H9 (cell line): ENCODE measurements around the gene CTXN3. TPM values are rescaled to one million over a fixed set of nuclear protein-coding genes. Genes with fewer than 3 reads are reported as not detected.

Experiments
- DNase-seq: peaks from one replicate; pipeline ENCODE4 v3.0.0-alpha.2; 2017
- H2AFZ ChIP-seq: one replicate; pipeline ENCODE4 v1.6.1; 2013; ENCODE audit warnings: mild to moderate bottlenecking, low read length, control low read depth, moderate library complexity
- H2AK5ac ChIP-seq: 2 replicates; pipeline ENCODE4 v1.6.1; 2013; ENCODE audit warnings: low read length, control low read depth, mixed read lengths; ENCODE audit not compliant: insufficient read length
- H2BK120ac ChIP-seq: one replicate; pipeline ENCODE4 v1.6.1; 2013; ENCODE audit warnings: low read depth, mild to moderate bottlenecking, low read length, control low read depth, inconsistent platforms; ENCODE audit not compliant: poor library complexity, severe bottlenecking
- H2BK12ac ChIP-seq: 2 replicates; pipeline ENCODE4 v1.6.1; 2013; ENCODE audit warnings: low read length, control low read depth, mixed read lengths, low read depth; ENCODE audit not compliant: insufficient read length
- H2BK15ac ChIP-seq: 2 replicates; pipeline ENCODE4 v1.6.1; 2013; ENCODE audit warnings: low read depth, low read length, control low read depth
- H2BK20ac ChIP-seq: one replicate; pipeline ENCODE4 v1.6.1; 2013; ENCODE audit warnings: low read depth, mild to moderate bottlenecking, low read length, control low read depth, inconsistent platforms; ENCODE audit not compliant: poor library complexity, severe bottlenecking
- H2BK5ac ChIP-seq: 2 replicates; pipeline ENCODE4 v1.6.1; 2013; ENCODE audit warnings: low read length, control low read depth, mixed read lengths; ENCODE audit not compliant: insufficient read length
- H3K14ac ChIP-seq: 2 replicates; pipeline ENCODE4 v1.6.1; 2013; ENCODE audit warnings: low read length, control low read depth; ENCODE audit not compliant: insufficient read depth
- H3K18ac ChIP-seq: 2 replicates; pipeline ENCODE4 v1.6.1; 2013; ENCODE audit warnings: low read depth, mild to moderate bottlenecking, mixed read lengths, low read length, control low read depth; ENCODE audit not compliant: insufficient read length
- H3K23ac ChIP-seq: 2 replicates; pipeline ENCODE4 v1.6.1; 2013; ENCODE audit warnings: low read length, control low read depth, mixed read lengths, low read depth; ENCODE audit not compliant: insufficient read length
- H3K23me2 ChIP-seq: 2 replicates; pipeline ENCODE4 v1.6.1; 2013; ENCODE audit warnings: low read depth, mild to moderate bottlenecking, mixed read lengths, low read length, control low read depth; ENCODE audit not compliant: insufficient read length, poor library complexity, severe bottlenecking
- H3K27ac ChIP-seq: 2 replicates; pipeline ENCODE4 v1.5.1; 2013; ENCODE audit warnings: low read length, control low read depth, mixed read lengths, low read depth; ENCODE audit not compliant: insufficient read length
- H3K27me3 ChIP-seq: 2 replicates; pipeline ENCODE4 v1.6.1; 2013; ENCODE audit warnings: low read length, control low read depth, inconsistent platforms; ENCODE audit not compliant: insufficient read depth
- H3K4ac ChIP-seq: 2 replicates; pipeline ENCODE4 v1.6.1; 2013; ENCODE audit warnings: low read depth, mild to moderate bottlenecking, control low read depth, inconsistent platforms, low read length, moderate library complexity
- H3K4me1 ChIP-seq: 2 replicates; pipeline ENCODE4 v1.6.1; 2013; ENCODE audit warnings: low read length, control low read depth, inconsistent platforms; ENCODE audit not compliant: insufficient read depth
- H3K4me2 ChIP-seq: 2 replicates; pipeline ENCODE4 v1.6.1; 2013; ENCODE audit warnings: low read length, control low read depth, mixed read lengths; ENCODE audit not compliant: insufficient read length, insufficient read depth
- H3K56ac ChIP-seq: 2 replicates; pipeline ENCODE4 v1.6.1; 2013; ENCODE audit warnings: low read depth, mild to moderate bottlenecking, mixed read lengths, low read length, control low read depth; ENCODE audit not compliant: insufficient read length
- H3K79me1 ChIP-seq: 2 replicates; pipeline ENCODE4 v1.6.1; 2013; ENCODE audit warnings: low read depth, mild to moderate bottlenecking, moderate library complexity, low read length, control low read depth, inconsistent platforms; ENCODE audit not compliant: insufficient read depth, poor library complexity, severe bottlenecking
- H3K79me2 ChIP-seq: 2 replicates; pipeline ENCODE4 v1.6.1; 2013; ENCODE audit warnings: low read length, control low read depth, inconsistent platforms; ENCODE audit not compliant: insufficient read depth
- H3K9ac ChIP-seq: 2 replicates; pipeline ENCODE4 v1.6.1; 2013; ENCODE audit warnings: low read length, control low read depth, mixed read lengths; ENCODE audit not compliant: insufficient read length; ENCODE audit errors: extremely low read depth
- H3K9me3 ChIP-seq: one replicate; pipeline ENCODE4 v1.6.1; 2013; ENCODE audit warnings: low read depth, low read length, inconsistent platforms; ENCODE audit not compliant: control insufficient read depth
- H3T11ph ChIP-seq: one replicate; pipeline ENCODE4 v1.6.1; 2013; ENCODE audit warnings: mild to moderate bottlenecking, low read length, control low read depth, inconsistent platforms
- H4K20me1 ChIP-seq: one replicate; pipeline ENCODE4 v1.6.1; 2013; ENCODE audit not compliant: control insufficient read depth, insufficient read length, insufficient read depth
- H4K5ac ChIP-seq: 2 replicates; pipeline ENCODE4 v1.6.1; 2013; ENCODE audit warnings: low read depth, mild to moderate bottlenecking, mixed read lengths, low read length, control low read depth; ENCODE audit not compliant: insufficient read length
- H4K8ac ChIP-seq: replicated peaks from 2 replicates; pipeline ENCODE4 v1.6.1; 2013; ENCODE audit warnings: low read length, control low read depth, mixed read lengths, low read depth; ENCODE audit not compliant: insufficient read length
- H4K91ac ChIP-seq: 2 replicates; pipeline ENCODE4 v1.6.1; 2013; ENCODE audit warnings: low read depth, mild to moderate bottlenecking, moderate library complexity, mixed read lengths, low read length, control low read depth; ENCODE audit not compliant: insufficient read length
- H3K27ac Mint-ChIP-seq, 3 experiments: 2 replicates in 2 of 3; 3 replicates in 1 of 3; pipeline ENCODE4 v1.8.0; 2020 to 2021; ENCODE audit warnings: mixed read lengths in 3 of 3, mild to moderate bottlenecking in 1 of 3, moderate library complexity in 1 of 3
- H3K27me3 Mint-ChIP-seq: 2 replicates; pipeline ENCODE4 v1.8.0; 2021; ENCODE audit warnings: low read depth, mild to moderate bottlenecking, moderate library complexity, mixed read lengths
- H3K36me3 Mint-ChIP-seq, 3 experiments: 2 replicates in 2 of 3; 3 replicates in 1 of 3; pipeline ENCODE4 v1.8.0; 2020 to 2021; ENCODE audit warnings: low read depth in 3 of 3, mixed read lengths in 3 of 3; ENCODE audit not compliant: insufficient read depth in 1 of 3
- H3K4me1 Mint-ChIP-seq, 2 experiments: 2 replicates each; pipeline ENCODE4 v1.8.0; 2020; ENCODE audit warnings: mixed read lengths in 2 of 2
- H3K4me3 Mint-ChIP-seq, 2 experiments: 2 replicates in 1 of 2; 3 replicates in 1 of 2; pipeline ENCODE4 v1.8.0; 2020 to 2021; ENCODE audit warnings: mild to moderate bottlenecking in 2 of 2, mixed read lengths in 2 of 2, moderate library complexity in 1 of 2
- H3K9me3 Mint-ChIP-seq, 2 experiments: 2 replicates in 1 of 2; 3 replicates in 1 of 2; pipeline ENCODE4 v1.8.0; 2020; ENCODE audit warnings: mild to moderate bottlenecking in 2 of 2, mixed read lengths in 2 of 2, moderate library complexity in 1 of 2
- CTCF ChIP-seq: fragments of 200-600 bp; sonication (generic); conservative IDR thresholded peaks from 3 replicates; pipeline ENCODE4 v1.8.0; 2021; ENCODE audit warnings: antibody characterized with exemption, mild to moderate bottlenecking
- total RNA-seq: library from RNA; stranded (reverse); gene quantifications from 2 replicates; pipeline ENCODE4 v1.2.1, GENCODE V29; 2021

Gene CTXN3
- total RNA-seq, 1 experiment from 2014 or later = not detected

- Histone ChIP-seq H4K8ac (no peak overlapping the region), H2AK5ac (no peak overlapping the region), H3K18ac (no peak overlapping the region), H2BK12ac (no peak overlapping the region), H3K27ac (no peak overlapping the region), H2BK20ac (no peak overlapping the region), H4K5ac (no peak overlapping the region), H3K4me2 (no peak overlapping the region), H4K20me1 (no peaks in the 10 kb centered on the region), H2AFZ (no peak overlapping the region), H3K14ac (no peak overlapping the region), H4K91ac (no peak overlapping the region), H3K23me2 (no peaks in the 10 kb centered on the region), H2BK120ac (no peak overlapping the region), H2BK5ac (no peak overlapping the region), H3K79me1 (no peaks in the 10 kb centered on the region), H3K56ac (no peak overlapping the region), H3K9me3 (no peaks in the 10 kb centered on the region), H3K4ac (no peak overlapping the region), H3K4me1 (no peaks in the 10 kb centered on the region), H3K79me2 (no peaks in the 10 kb centered on the region), H2BK15ac (no peak overlapping the region), H3K9ac (no peak overlapping the region), H3K23ac (no peak overlapping the region), H3K27me3 (no peaks in the 10 kb centered on the region), H3T11ph (no peak overlapping the region)
- Mint-ChIP-seq H3K9me3 (no peaks in the 10 kb centered on the region), H3K27me3 (no peaks in the 10 kb centered on the region), H3K36me3 (no peaks in the 10 kb centered on the region), H3K27ac (no peak overlapping the region), H3K4me3 (no peak overlapping the region), H3K4me1 (no peaks in the 10 kb centered on the region)
- no peak for TF ChIP-seq CTCF
- DNase-seq = no peak
Measured at GRCh38 chr5:127686424-127686823, 37.5 kb downstream of the CTXN3 start.
